Spinal cord (tissue), 10 donors: ENCODE measurements around the gene SUMF1. TPM values are rescaled to one million over a fixed set of nuclear protein-coding genes. Genes with fewer than 3 reads are reported as not detected.
"Not testable (repeated sequence)": the region's sequence is repeated elsewhere in the genome, so short reads cannot be mapped to it uniquely, and the experiment has no call there.

ENCODE experiments used
- DNase-seq, 6 donors: peaks; one replicate each; pipeline versions ENCODE4 v3.0.0 to v3.0.0-alpha.2; 2013 to 2015; ENCODE audit warnings: low spot score in 6 of 6, low read depth in 4 of 6
- H3K27ac ChIP-seq: one replicate; pipeline ENCODE4 v1.5.1; 2013; ENCODE audit warnings: low read depth, low read length, control low read depth
- H3K27me3 ChIP-seq: one replicate; pipeline ENCODE4 v1.6.1; 2013; ENCODE audit warnings: low read length; ENCODE audit not compliant: control insufficient read depth, insufficient read depth
- H3K36me3 ChIP-seq: one replicate; pipeline ENCODE4 v1.6.1; 2013; ENCODE audit warnings: low read length; ENCODE audit not compliant: control insufficient read depth, insufficient read depth
- H3K4me1 ChIP-seq: one replicate; pipeline ENCODE4 v1.6.1; 2013; ENCODE audit warnings: low read length; ENCODE audit not compliant: control insufficient read depth, insufficient read depth
- H3K4me3 ChIP-seq: one replicate; pipeline ENCODE4 v1.5.1; 2013; ENCODE audit warnings: low read depth, low read length, control low read depth
- H3K9me3 ChIP-seq: one replicate; pipeline ENCODE4 v1.6.1; 2013; ENCODE audit warnings: low read length; ENCODE audit not compliant: control insufficient read depth, insufficient read depth
- WGBS: methylation state at CpG from one replicate; pipeline ENCODE4 v1.1.5; 2013; ENCODE audit warnings: missing lambda C conversion rate; ENCODE audit not compliant: insufficient coverage; 5-methylcytosine and 5-hydroxymethylcytosine counted together
- polyA plus RNA-seq, 2 donors: library from polyadenylated mRNA; unstranded; fragments of 120-200 nt; gene quantifications; one replicate each; pipeline ENCODE4 v1.2.1, GENCODE V29; 2013; ENCODE audit not compliant: insufficient read length in 2 of 2
- total RNA-seq, 2 donors: library from RNA; depleted of rRNA in 1 of 2; stranded (reverse); fragments of 120-200 nt in 1 of 2; fragments of >200 nt in 1 of 2; gene quantifications; one replicate each; pipeline versions ENCODE4 v1.2.3 to v1.2.4, GENCODE V29; 2013 to 2014
- donor health status: healthy.

Gene SUMF1
- total and polyA plus RNA-seq, 4 donors, result 13.2 to 39.5 (median 23.8) TPM

DNA sequence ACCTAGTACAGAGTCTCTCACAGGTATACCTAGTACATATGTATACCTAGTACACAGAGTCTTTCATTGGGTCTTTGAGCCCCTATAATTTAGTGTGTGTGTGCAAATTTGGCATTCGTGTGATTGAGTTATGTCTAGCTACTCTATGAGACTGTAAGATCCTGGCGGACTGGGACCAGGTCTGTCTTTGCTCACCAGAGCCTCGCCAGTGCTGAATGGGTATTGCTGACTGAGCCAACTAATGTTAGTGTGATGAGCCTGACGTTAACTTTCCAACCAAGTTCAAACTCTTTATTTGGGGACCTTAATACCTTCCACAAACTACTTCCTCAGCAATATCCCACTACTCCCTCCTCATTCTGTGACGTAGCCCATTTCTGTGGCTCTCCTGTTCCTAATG is 128.3 kb downstream of the SUMF1 start:
- Histone ChIP-seq H3K9me3 (no peaks in the 10 kb centered on the region), H3K27ac (no peak overlapping the region), H3K27me3 (no peaks in the 10 kb centered on the region), H3K4me1 (no peaks in the 10 kb centered on the region), H3K36me3 (no peaks in the 10 kb centered on the region), H3K4me3 (no peak overlapping the region)
- WGBS, result 96% methylated on average over 4 of the region's 5 CpGs
- DNase-seq, result no peak

DNA sequence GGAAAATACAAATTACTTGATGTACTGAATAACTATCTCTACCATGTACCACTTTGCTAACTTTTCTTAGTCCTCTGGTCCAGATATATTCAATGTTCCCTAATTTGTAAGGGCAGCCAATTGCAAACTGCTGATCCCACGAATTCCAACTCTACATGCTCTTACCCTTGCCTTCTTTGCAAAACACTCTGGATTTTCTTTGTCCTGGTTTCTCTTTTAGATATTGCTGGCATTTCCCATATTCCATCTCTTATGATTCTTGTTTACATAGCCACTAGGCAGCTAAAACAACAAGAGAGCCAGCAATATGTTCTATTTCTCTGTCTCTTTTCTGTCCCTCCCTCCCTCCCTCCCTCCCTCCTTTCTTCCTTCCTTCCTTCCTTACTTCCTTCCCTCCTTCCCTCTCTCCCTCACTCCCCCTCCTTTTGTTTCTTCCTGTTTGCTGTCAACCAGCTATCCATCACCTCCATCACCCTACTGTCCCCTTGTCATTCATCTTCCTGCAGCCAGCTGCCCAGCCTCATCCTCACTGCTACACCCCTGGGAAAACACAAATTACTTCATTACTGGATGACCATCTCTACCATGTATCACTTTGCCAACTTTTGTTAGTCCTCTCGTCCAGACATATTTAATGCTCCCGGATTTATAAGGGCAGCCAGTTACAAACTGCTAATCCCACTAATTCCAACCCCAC is 130.1 kb downstream of the SUMF1 start:
- Histone ChIP-seq H3K27me3 (no peaks in the 10 kb centered on the region), H3K4me1 (no peaks in the 10 kb centered on the region), H3K36me3 (no peaks in the 10 kb centered on the region), H3K27ac (no peak overlapping the region), H3K9me3 (no peaks in the 10 kb centered on the region), H3K4me3 (no peak overlapping the region)
- DNase-seq, result no peak
- WGBS, result 58% methylated on average over 3 of the region's 3 CpGs

DNA sequence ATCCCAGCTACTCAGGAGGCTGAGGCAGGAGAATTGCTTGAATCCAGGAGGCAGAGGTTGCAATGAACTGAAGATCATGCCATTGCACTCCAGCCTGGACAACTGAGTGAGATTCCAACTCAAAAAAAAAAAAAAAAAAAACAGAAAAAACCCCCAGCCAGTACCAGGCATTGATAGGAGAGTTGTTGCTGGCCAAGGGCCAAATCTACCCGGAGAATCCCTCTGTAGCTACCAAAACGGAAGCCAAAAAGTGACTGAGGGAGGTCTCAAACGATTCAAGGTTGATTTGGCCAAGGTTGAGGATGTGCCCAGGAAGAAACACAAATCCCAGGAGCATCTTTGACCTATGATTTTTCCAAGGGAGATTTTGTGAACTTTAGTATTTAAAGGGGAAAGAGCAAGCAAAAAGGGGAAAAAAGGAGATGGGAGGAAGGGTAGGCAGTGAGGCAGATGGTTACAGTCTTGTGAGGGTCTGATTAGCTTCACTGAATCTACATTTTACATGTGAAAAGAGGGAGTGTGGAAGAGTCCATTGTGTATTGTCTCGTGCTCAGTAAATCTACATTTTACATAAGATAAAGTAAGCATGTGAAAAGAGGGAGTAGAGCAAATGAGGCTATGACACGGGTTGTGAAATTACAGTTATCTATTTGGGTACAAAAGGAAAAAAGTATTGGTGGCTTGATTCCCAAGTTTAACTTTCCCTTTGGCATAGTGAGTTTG is 131.1 kb downstream of the SUMF1 start:
- H3K36me3 ChIP-seq, result no peaks in the 10 kb centered on the region
- no peak overlapping the region for H3K27ac ChIP-seq
- H3K4me1 ChIP-seq, result no peaks in the 10 kb centered on the region
- H3K4me3 ChIP-seq, result no peak overlapping the region
- WGBS, result 33% methylated on average over 3 of the region's 5 CpGs
- H3K9me3 ChIP-seq, result no peaks in the 10 kb centered on the region
- no peak for DNase-seq
- no peaks in the 10 kb centered on the region for H3K27me3 ChIP-seq

DNA sequence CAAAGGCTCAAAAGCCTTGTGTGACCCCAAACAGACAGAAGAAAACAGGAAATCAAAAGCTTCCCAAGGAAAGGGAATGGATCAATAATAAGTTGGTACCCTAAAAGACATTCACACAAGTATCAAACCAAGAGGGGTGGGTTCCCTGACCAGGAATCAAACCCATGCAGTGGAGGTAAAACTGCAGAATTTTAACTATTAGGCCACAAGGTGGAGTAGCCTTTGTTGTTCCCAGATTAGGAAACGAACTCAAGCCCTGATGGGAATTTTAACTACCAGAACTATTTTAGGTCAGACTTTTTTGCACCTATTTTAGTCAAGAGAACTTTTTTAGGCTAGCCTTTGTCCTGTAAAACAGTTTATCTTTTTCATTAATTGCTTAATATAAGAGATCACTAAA is 132.5 kb downstream of the SUMF1 start:
- no CpG with 5 or more reads among the region's 1 CpG for whole genome bisulfite sequencing

DNA sequence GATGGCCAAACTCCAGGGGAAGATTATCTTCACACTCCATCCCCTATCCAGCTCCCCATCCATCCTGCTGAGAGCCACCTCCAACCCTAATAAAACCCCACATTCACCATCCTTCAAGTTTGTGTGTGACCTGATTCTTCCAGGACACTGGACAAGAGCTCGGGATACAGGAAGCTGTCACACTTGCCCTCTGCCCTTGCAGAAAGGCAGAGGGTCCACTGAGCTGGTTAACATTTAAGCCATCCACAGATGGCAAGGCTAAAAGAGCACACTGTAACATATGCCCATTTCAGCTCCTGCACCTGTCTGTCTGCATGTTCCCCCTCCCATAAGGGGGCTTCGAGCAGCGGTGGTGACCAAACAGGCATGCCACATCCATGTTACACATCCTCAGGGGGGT is 134.1 kb downstream of the SUMF1 start:
- Histone ChIP-seq H3K4me3 (no peak overlapping the region), H3K9me3 (peaks cover 3% of the 10 kb centered on the region), H3K27ac (no peak overlapping the region), H3K27me3 (no peaks in the 10 kb centered on the region), H3K36me3 (no peaks in the 10 kb centered on the region), H3K4me1 (no peaks in the 10 kb centered on the region)
- WGBS, result 100% methylated on average over 1 of the region's 3 CpGs
- DNase-seq, result no peak

More for the DNA sequence above, 132.5 kb downstream of the SUMF1 start:
- Histone ChIP-seq H3K27ac (no peak overlapping the region), H3K27me3 (no peaks in the 10 kb centered on the region), H3K9me3 (no peaks in the 10 kb centered on the region), H3K36me3 (no peaks in the 10 kb centered on the region), H3K4me3 (no peak overlapping the region), H3K4me1 (no peaks in the 10 kb centered on the region)
- no peak for DNase-seq

DNA sequence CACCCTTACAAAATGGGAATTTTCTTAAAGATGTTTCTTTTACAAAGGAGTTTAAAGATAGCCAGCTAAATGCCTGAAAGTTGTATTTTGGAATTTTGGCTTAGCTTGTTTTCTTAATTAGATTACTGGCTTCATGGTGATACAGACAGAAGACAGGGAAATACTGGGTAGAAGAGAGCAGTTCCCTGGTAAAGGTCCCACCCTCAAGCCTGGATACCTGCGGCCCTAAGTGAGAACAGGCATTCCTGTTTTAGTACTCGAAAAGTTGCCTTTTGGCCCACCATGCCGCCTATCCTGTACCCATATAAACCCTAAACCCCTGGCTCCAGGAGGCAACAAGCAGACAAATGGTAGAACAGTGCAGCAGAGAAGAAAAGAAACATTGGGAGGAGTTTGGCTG is 134.5 kb downstream of the SUMF1 start:
- no peak overlapping the region for H3K27ac ChIP-seq
- H3K27me3 ChIP-seq, result no peaks in the 10 kb centered on the region
- 85% methylated on average over 3 of the region's 3 CpGs for WGBS
- H3K4me1 ChIP-seq, result no peaks in the 10 kb centered on the region
- peaks cover 3% of the 10 kb centered on the region for H3K9me3 ChIP-seq
- H3K36me3 ChIP-seq, result no peaks in the 10 kb centered on the region
- no peak for DNase-seq
- no peak overlapping the region for H3K4me3 ChIP-seq

DNA sequence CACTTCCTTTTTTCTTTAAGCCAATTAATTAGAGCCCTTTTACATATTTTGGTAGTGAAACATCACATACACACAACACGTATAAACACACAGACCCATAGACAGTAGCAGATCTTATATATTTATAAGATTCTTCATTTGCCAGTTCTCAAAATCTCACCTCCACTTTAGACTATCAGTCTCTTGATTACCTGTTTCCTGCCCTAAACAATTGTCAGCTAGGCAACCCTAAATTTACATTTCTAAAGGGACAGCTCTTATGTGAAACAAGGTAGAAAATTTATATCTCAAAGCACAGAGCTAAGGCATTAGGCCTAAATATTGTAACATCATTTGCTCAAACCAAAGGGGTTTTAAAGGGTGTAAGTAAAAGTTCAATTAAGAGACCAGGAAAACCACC is 135.0 kb downstream of the SUMF1 start:
- no peak overlapping the region for H3K4me3 ChIP-seq
- no peak for DNase-seq
- no peaks in the 10 kb centered on the region for H3K36me3 ChIP-seq
- peaks cover 4% of the 10 kb centered on the region for H3K9me3 ChIP-seq
- H3K27me3 ChIP-seq, result no peaks in the 10 kb centered on the region
- no peaks in the 10 kb centered on the region for H3K4me1 ChIP-seq
- no peak overlapping the region for H3K27ac ChIP-seq
- no CpG with 5 or more reads among the region's 1 CpG for WGBS

DNA sequence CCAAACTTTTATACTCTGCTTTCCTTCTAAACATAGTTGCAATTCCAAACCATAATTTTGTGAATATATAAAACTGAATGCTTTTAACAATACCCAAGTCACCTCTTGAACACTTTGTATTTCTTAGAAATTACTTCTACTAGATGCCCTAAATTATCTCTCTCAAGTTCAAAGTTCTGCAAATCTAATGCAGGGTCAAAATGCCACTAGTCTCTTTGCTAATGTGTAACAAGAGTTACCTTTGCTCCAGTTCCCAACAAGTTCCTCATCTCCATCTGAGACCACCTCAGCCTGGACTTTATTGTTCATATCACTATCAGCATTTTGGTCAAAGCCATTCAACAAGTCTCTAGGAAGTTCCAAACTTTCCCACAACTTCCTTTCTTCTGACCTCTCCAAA is 137.3 kb downstream of the SUMF1 start:
- not testable (repeated sequence) for H3K4me1 ChIP-seq, DNase-seq, H3K27me3 ChIP-seq, H3K9me3 ChIP-seq, H3K27ac ChIP-seq, H3K4me3 ChIP-seq, H3K36me3 ChIP-seq

DNA sequence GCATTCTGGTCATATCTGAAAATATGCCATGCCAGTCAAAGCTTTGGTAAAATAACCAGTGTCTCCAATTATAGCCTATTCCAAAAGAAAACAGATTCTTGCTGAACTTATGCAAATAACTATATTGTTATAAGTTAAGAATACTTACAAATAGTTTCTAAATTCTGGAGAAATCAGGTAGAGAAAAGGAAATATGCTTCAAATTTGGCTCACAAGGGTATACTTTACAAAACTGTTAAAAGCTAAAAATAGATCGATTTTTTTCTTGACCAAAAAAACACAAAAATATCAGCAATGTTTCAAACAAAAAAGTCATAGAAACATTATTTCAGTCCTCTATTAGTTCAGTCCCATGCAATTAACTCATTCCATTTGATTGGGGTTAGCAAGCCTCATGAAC is 140.2 kb downstream of the SUMF1 start:
- no CpG with 5 or more reads among the region's 1 CpG for WGBS
- Histone ChIP-seq H3K27me3 (no peaks in the 10 kb centered on the region), H3K9me3 (peaks cover 6% of the 10 kb centered on the region), H3K4me3 (no peak overlapping the region), H3K4me1 (no peaks in the 10 kb centered on the region), H3K36me3 (no peaks in the 10 kb centered on the region), H3K27ac (no peak overlapping the region)
- no peak for DNase-seq
